ENCODE results near the gene TSFM. TPM values are rescaled to one million over a fixed set of nuclear protein-coding genes. Genes with fewer than 3 reads are reported as not detected.

The TSFM gene
- total and polyA plus RNA-seq, 9 of the 15 experiments (the other 6 are each of a cell fraction or from before 2014, with no cell fraction given): 44.6 to 198 (median 60.2) TPM

GRCh38 chr12:57769594-57769993, 13.0 kb upstream of the TSFM start:
- BruUV-seq (replicated peaks): no TSS peak
- in situ Hi-C loops (cut with MboI): no loop called here
- CTCF ChIA-PET (ENCODE audit: low intra/inter-chr PET ratio): no interaction called here

More at GRCh38 chr12:57769594-57769993, 13.0 kb upstream of the TSFM start:
- Histone ChIP-seq H3K9me3 (replicated peaks; ENCODE audit: control insufficient read depth, insufficient read depth, low read depth, low read length) (no peaks in the 10 kb centered on the region), H3K27me3 (ENCODE audit: control insufficient read depth in 2 of 2, insufficient read depth in 2 of 2, low read length in 2 of 2) (no peaks in the 10 kb centered on the region), H3K9me1 (ENCODE audit: control insufficient read depth, insufficient read depth, low read length) (no peaks in the 10 kb centered on the region), H3K4me2 (ENCODE audit: insufficient read depth, low read length) (no peak overlapping the region), H3K4me3 (no peak overlapping the region), H3K36me3 (ENCODE audit: control insufficient read depth, insufficient read depth, low read length) (peaks cover 33% of the 10 kb centered on the region), H3K4me1 (replicated peaks in 1 of 2; ENCODE audit: control insufficient read depth in 2 of 2, insufficient read depth in 2 of 2, low read length in 2 of 2) (peaks cover 23 to 51% of the 10 kb centered on the region in 2 experiments), H3K27ac (ENCODE audit: extremely low read depth, low read depth, low read length) (no peak overlapping the region), H2AFZ (ENCODE audit: low read depth, low read length) (no peak overlapping the region), H3K79me2 (ENCODE audit: control insufficient read depth, insufficient read depth, low read length) (peaks cover 27% of the 10 kb centered on the region), H4K20me1 (replicated peaks; ENCODE audit: control insufficient read depth, insufficient read depth, low read length) (no peaks in the 10 kb centered on the region), H3K9ac (ENCODE audit: insufficient read depth in 1 of 2, low read depth in 2 of 2, low read length in 2 of 2) (peak overlapping the region in 1 of 2 experiments; percentile 66; a peak in 1 of 4 replicates)
- POLR2A ChIA-PET: interaction anchor here (0.6 kb wide), 1 partner anchor 171 kb away, joined by 3 read pairs; no protein-coding TSS in a partner anchor
- intact Hi-C loops (cut with micrococcal nuclease): no loop called here
- 95% methylated on average over 11 of the region's 11 CpGs for WGBS (ENCODE audit: insufficient coverage, low coverage, missing lambda C conversion rate)
- no peak for TF ChIP-seq MLLT1 (IDR thresholded peaks at IDR 0.05)
- TF ChIP-seq IRF2 (CRISPR knock-in tag; IDR thresholded peaks at IDR 0.05): no peak
- no peak for TF ChIP-seq ZNF347 (CRISPR knock-in tag; IDR thresholded peaks at IDR 0.05; ENCODE audit: low read depth)
- no peak for TF ChIP-seq PML (IDR thresholded peaks at IDR 0.05; ENCODE audit: low read length)
- TF ChIP-seq DIDO1 (tag; IDR thresholded peaks at IDR 0.05; ENCODE audit: low read depth): no peak
- ATAC-seq: no peak
- DNase-seq (ENCODE audit: extremely low read depth in 1 of 4, low spot score in 3 of 4): no peak
- FAIRE-seq: no peak

Data from K562 (cell line).